IPS-15b (cell line): ENCODE data around the gene C1QL1.

Source experiments
- H3K27me3 ChIP-seq: one replicate; pipeline ENCODE4 v1.6.1; 2013; ENCODE audit warnings: low read length; ENCODE audit not compliant: control insufficient read depth, insufficient read depth
- H3K36me3 ChIP-seq: one replicate; pipeline ENCODE4 v1.6.1; 2013; ENCODE audit warnings: low read length; ENCODE audit not compliant: control insufficient read depth, insufficient read depth
- H3K4me1 ChIP-seq: one replicate; pipeline ENCODE4 v1.6.1; 2013; ENCODE audit warnings: mild to moderate bottlenecking, low read length; ENCODE audit not compliant: control insufficient read depth, insufficient read depth
- H3K4me3 ChIP-seq: one replicate; pipeline ENCODE4 v1.5.1; 2013; ENCODE audit warnings: low read depth, low read length
- H3K9ac ChIP-seq: one replicate; pipeline ENCODE4 v1.6.1; 2013; ENCODE audit warnings: low read depth, mild to moderate bottlenecking, low read length
- H3K9me3 ChIP-seq: one replicate; pipeline ENCODE4 v1.6.1; 2013; ENCODE audit warnings: mild to moderate bottlenecking, low read length; ENCODE audit not compliant: control insufficient read depth, insufficient read depth

Gene C1QL1

GRCh38 chr17:44932787-44933097, 35.4 kb downstream of the C1QL1 start:
- Histone ChIP-seq H3K9me3 (no peaks in the 10 kb centered on the region), H3K4me3 (no peak overlapping the region), H3K9ac (no peak overlapping the region), H3K36me3 (peaks cover 75% of the 10 kb centered on the region), H3K27me3 (no peaks in the 10 kb centered on the region), H3K4me1 (no peaks in the 10 kb centered on the region)

- no peaks in the 10 kb centered on the region for H3K4me1 ChIP-seq
- no peak overlapping the region for H3K9ac ChIP-seq
- H3K36me3 ChIP-seq: peaks cover 76% of the 10 kb centered on the region
- H3K27me3 ChIP-seq: no peaks in the 10 kb centered on the region
- no peak overlapping the region for H3K4me3 ChIP-seq
- no peaks in the 10 kb centered on the region for H3K9me3 ChIP-seq
These were observed 35.9 kb downstream of the C1QL1 start for GRCh38 chr17:44932096-44932786.

- Histone ChIP-seq H3K9me3 (no peaks in the 10 kb centered on the region), H3K36me3 (peaks cover 81% of the 10 kb centered on the region), H3K27me3 (no peaks in the 10 kb centered on the region), H3K4me1 (no peaks in the 10 kb centered on the region), H3K4me3 (no peak overlapping the region), H3K9ac (no peak overlapping the region)
These were observed 36.7 kb downstream of the C1QL1 start for GRCh38 chr17:44931376-44931775.

- Histone ChIP-seq H3K9ac (no peak overlapping the region), H3K9me3 (no peaks in the 10 kb centered on the region), H3K36me3 (peaks cover 75% of the 10 kb centered on the region), H3K27me3 (no peaks in the 10 kb centered on the region), H3K4me3 (no peak overlapping the region), H3K4me1 (no peaks in the 10 kb centered on the region)
These were observed 37.4 kb downstream of the C1QL1 start for GRCh38 chr17:44930667-44931066.

GRCh38 chr17:44928950-44929720, 39.0 kb downstream of the C1QL1 start:
- Histone ChIP-seq H3K27me3 (no peaks in the 10 kb centered on the region), H3K36me3 (peaks cover 59% of the 10 kb centered on the region), H3K4me1 (no peaks in the 10 kb centered on the region), H3K9ac (no peak overlapping the region), H3K9me3 (no peaks in the 10 kb centered on the region), H3K4me3 (no peak overlapping the region)

- H3K36me3 ChIP-seq: peaks cover 51% of the 10 kb centered on the region
- no peaks in the 10 kb centered on the region for H3K4me1 ChIP-seq
- H3K9ac ChIP-seq: no peak overlapping the region
- H3K9me3 ChIP-seq: no peaks in the 10 kb centered on the region
- no peak overlapping the region for H3K4me3 ChIP-seq
- H3K27me3 ChIP-seq: no peaks in the 10 kb centered on the region
These were observed 40.0 kb downstream of the C1QL1 start for GRCh38 chr17:44928136-44928535.

- no peaks in the 10 kb centered on the region for H3K4me1 ChIP-seq
- H3K36me3 ChIP-seq: peaks cover 47% of the 10 kb centered on the region
- no peaks in the 10 kb centered on the region for H3K27me3 ChIP-seq
- H3K9me3 ChIP-seq: no peaks in the 10 kb centered on the region
- H3K9ac ChIP-seq: no peak overlapping the region
- H3K4me3 ChIP-seq: no peak overlapping the region
These were observed 40.4 kb downstream of the C1QL1 start for GRCh38 chr17:44927696-44928095.

GRCh38 chr17:44926821-44927525, 41.1 kb downstream of the C1QL1 start:
- Histone ChIP-seq H3K27me3 (no peaks in the 10 kb centered on the region), H3K4me3 (no peak overlapping the region), H3K9ac (no peak overlapping the region), H3K4me1 (no peaks in the 10 kb centered on the region), H3K36me3 (peaks cover 39% of the 10 kb centered on the region), H3K9me3 (no peaks in the 10 kb centered on the region)

GRCh38 chr17:44925731-44926697, 42.1 kb downstream of the C1QL1 start:
- no peaks in the 10 kb centered on the region for H3K9me3 ChIP-seq
- no peaks in the 10 kb centered on the region for H3K27me3 ChIP-seq
- peaks cover 3% of the 10 kb centered on the region for H3K4me1 ChIP-seq
- H3K4me3 ChIP-seq: no peak overlapping the region
- H3K36me3 ChIP-seq: peaks cover 32% of the 10 kb centered on the region
- no peak overlapping the region for H3K9ac ChIP-seq

- peaks cover 6% of the 10 kb centered on the region for H3K27me3 ChIP-seq
- peak overlapping the region; percentile 24 for H3K9ac ChIP-seq
- no peaks in the 10 kb centered on the region for H3K9me3 ChIP-seq
- H3K4me1 ChIP-seq: peaks cover 13% of the 10 kb centered on the region
- peaks cover 20% of the 10 kb centered on the region for H3K36me3 ChIP-seq
- H3K4me3 ChIP-seq: no peak overlapping the region
These were observed 44.0 kb downstream of the C1QL1 start for GRCh38 chr17:44924107-44924544.
